Uterus (tissue), 4 donors: ENCODE measurements around the gene CBR3. TPM values are rescaled to one million over a fixed set of nuclear protein-coding genes. Genes with fewer than 3 reads are reported as not detected.

Source experiments
- DNase-seq, 2 donors: peaks; one replicate each; pipeline ENCODE4 v3.0.0-alpha.2; 2019 to 2020
- H3K27ac ChIP-seq, 2 donors: fragments of 200-600 bp; sonication (generic); 1 replicate in 1 of 2; 2 replicates in 1 of 2; pipeline ENCODE4 v1.5.1; 2016 to 2018
- H3K27me3 ChIP-seq, 2 donors: fragments of 200-600 bp; sonication (generic); one replicate each; pipeline ENCODE4 v1.5.1; 2018 to 2019; ENCODE audit warnings: control low read depth in 1 of 2
- H3K36me3 ChIP-seq, 2 donors: fragments of 200-600 bp; sonication (generic); one replicate each; pipeline ENCODE4 v1.5.1; 2019; ENCODE audit warnings: control low read depth in 1 of 2
- H3K4me1 ChIP-seq, 2 donors: fragments of 200-600 bp; sonication (generic); one replicate each; pipeline ENCODE4 v1.5.1; 2018 to 2019; ENCODE audit warnings: control low read depth in 1 of 2
- H3K4me3 ChIP-seq, 2 donors: fragments of 200-600 bp; sonication (generic); 1 replicate in 1 of 2; 2 replicates in 1 of 2; pipeline ENCODE4 v1.5.1; 2018 to 2019; ENCODE audit warnings: mild to moderate bottlenecking in 1 of 2
- H3K9me3 ChIP-seq, 2 donors: fragments of 200-600 bp; sonication (generic); one replicate each; pipeline ENCODE4 v1.5.1; 2019; ENCODE audit warnings: control low read depth in 1 of 2
- CTCF ChIP-seq, 4 experiments: fragments of 200-600 bp in 2 of 4; fragments of 450-650 bp in 2 of 4; sonication (generic) in 2 of 4; IDR thresholded peaks; one replicate each; pipeline ENCODE4 v1.5.1; 2016 to 2019; ENCODE audit warnings: antibody characterized with exemption in 4 of 4, mild to moderate bottlenecking in 2 of 4, moderate library complexity in 1 of 4
- POLR2A ChIP-seq, 2 donors: fragments of 450-650 bp; IDR thresholded peaks; one replicate each; pipeline ENCODE4 v1.6.1; 2016; ENCODE audit warnings: antibody characterized with exemption in 2 of 2, mild to moderate bottlenecking in 1 of 2, moderate library complexity in 1 of 2
- intact Hi-C: fragments of 100-400 bp; cut with DNase I; formaldehyde crosslinking; loops from one replicate; pipeline ENCODE4 v1.15.1; 2023; ENCODE audit warnings: low total_unique reads
- total RNA-seq, 4 donors: library from RNA; depleted of rRNA in 3 of 4; stranded (reverse); fragments of >200 nt in 3 of 4; gene quantifications; one replicate each; pipeline versions ENCODE4 v1.1.0 to v1.2.4, GENCODE V29; 2014 to 2023
- donor health status: DM: yes; HTN: yes; CAD: no.

The CBR3 gene
- 1 to 10 TPM; 2.6 to 7.3 (median 5.2) TPM for total RNA-seq

- intact Hi-C loops, result no loop called here
Measured at GRCh38 chr21:36134803-36135390, at the start of gene CBR3. TSS of gene CBR3 (plus strand) at chr21:36135079. CDS start at chr21:36135193, 114 bp downstream.

GRCh38 chr21:36087362-36088138 is 47.3 kb upstream of the CBR3 start:
- H3K27me3 ChIP-seq, result no peaks in the 10 kb centered on the region
- H3K4me3 ChIP-seq, result no peak overlapping the region
- H3K4me1 ChIP-seq, result no peaks in the 10 kb centered on the region
- no peaks in the 10 kb centered on the region for H3K36me3 ChIP-seq
- no peaks in the 10 kb centered on the region for H3K9me3 ChIP-seq
- TF ChIP-seq CTCF (IDR thresholded peaks at IDR 0.05) (no peak), POLR2A (IDR thresholded peaks at IDR 0.05) (no peak)
- no peak for DNase-seq
- H3K27ac ChIP-seq, result no peak overlapping the region
- intact Hi-C loops, result no loop called here

More at GRCh38 chr21:36134803-36135390, at the start of gene CBR3:
- no peaks in the 10 kb centered on the region for H3K36me3 ChIP-seq
- peak; percentile 59 to 76 for DNase-seq
- no peaks in the 10 kb centered on the region for H3K27me3 ChIP-seq
- H3K4me3 ChIP-seq, result peak within 1 kb of the TSS; percentile 64 to 82
- H3K9me3 ChIP-seq, result no peaks in the 10 kb centered on the region
- H3K27ac ChIP-seq, result peak within 1 kb of the TSS; percentile 80 to 97
- no peaks in the 10 kb centered on the region for H3K4me1 ChIP-seq
- TF ChIP-seq POLR2A (IDR thresholded peaks at IDR 0.05), result no peak
- no peak for TF ChIP-seq CTCF (IDR thresholded peaks at IDR 0.05)

- Histone ChIP-seq H3K9me3 (no peaks in the 10 kb centered on the region), H3K36me3 (no peaks in the 10 kb centered on the region), H3K4me3 (no peak overlapping the region), H3K4me1 (no peaks in the 10 kb centered on the region), H3K27ac (no peak overlapping the region), H3K27me3 (no peaks in the 10 kb centered on the region)
- intact Hi-C loops, result no loop called here
- no peak for TF ChIP-seq POLR2A (IDR thresholded peaks at IDR 0.05)
- no peak for TF ChIP-seq CTCF (IDR thresholded peaks at IDR 0.05)
- no peak for DNase-seq
Measured at GRCh38 chr21:36089946-36090345, 44.9 kb upstream of the CBR3 start.

GRCh38 chr21:36092681-36093080 is 42.2 kb upstream of the CBR3 start:
- no peaks in the 10 kb centered on the region for H3K36me3 ChIP-seq
- H3K4me1 ChIP-seq, result no peaks in the 10 kb centered on the region
- H3K4me3 ChIP-seq, result no peak overlapping the region
- no peak for TF ChIP-seq POLR2A (IDR thresholded peaks at IDR 0.05)
- TF ChIP-seq CTCF (IDR thresholded peaks at IDR 0.05), result no peak
- no peaks in the 10 kb centered on the region for H3K9me3 ChIP-seq
- intact Hi-C loops, result no loop called here
- H3K27ac ChIP-seq, result no peak overlapping the region
- DNase-seq, result no peak
- no peaks in the 10 kb centered on the region for H3K27me3 ChIP-seq

GRCh38 chr21:36093512-36093911 is 41.4 kb upstream of the CBR3 start:
- no peaks in the 10 kb centered on the region for H3K4me1 ChIP-seq
- no peak overlapping the region for H3K27ac ChIP-seq
- H3K9me3 ChIP-seq, result no peaks in the 10 kb centered on the region
- TF ChIP-seq POLR2A (IDR thresholded peaks at IDR 0.05), result no peak
- TF ChIP-seq CTCF (IDR thresholded peaks at IDR 0.05), result no peak
- no peak for DNase-seq
- H3K27me3 ChIP-seq, result no peaks in the 10 kb centered on the region
- no peaks in the 10 kb centered on the region for H3K36me3 ChIP-seq
- intact Hi-C loops, result no loop called here
- no peak overlapping the region for H3K4me3 ChIP-seq
